Colon (tissue), 2 donors: Measurements from ENCODE around the gene EXOSC10.
"Not testable (repeated sequence)": the region's sequence is repeated elsewhere in the genome, so short reads cannot be mapped to it uniquely, and the experiment has no call there.

Experiments
- FAIRE-seq: peaks from 2 replicates; lab custom pipeline; 2012; peaks lifted over from hg19 to GRCh38; lab: Jason Lieb, UNC
- donor health status: control.
- donor health status: control.

Gene EXOSC10

DNA sequence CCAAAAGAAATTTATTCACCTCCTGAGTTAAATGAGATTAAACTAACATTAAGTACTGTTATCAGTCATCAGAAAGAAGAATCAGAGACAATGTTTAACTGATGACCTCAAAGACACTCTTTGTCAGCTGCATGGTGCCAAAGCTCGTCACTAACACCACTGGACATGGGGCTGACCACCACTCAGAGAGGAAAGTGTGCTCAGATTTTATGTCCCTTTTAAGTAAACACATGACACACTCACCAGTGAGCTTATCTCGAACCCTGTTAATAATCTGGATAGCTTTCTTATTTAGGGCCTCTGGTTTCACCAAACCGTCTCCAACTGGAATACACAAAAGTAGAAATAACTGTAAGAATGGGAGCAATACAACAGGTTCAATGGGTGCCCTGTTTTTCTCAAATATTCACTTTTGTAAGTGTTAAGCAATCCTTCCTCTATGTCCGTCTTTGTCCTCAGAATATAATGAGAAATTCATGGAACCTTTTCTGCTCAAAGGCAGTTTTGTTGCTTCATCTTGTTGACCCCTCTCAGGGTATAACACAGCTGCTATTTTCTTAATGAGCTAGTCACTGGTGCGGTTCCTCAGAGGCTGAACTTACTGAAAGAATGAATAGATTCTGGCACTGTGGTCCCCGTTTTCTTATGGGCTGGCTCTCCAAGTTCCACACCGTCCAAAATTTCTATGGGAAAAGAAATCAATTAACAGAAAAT is 9.5 kb upstream of the EXOSC10 start:
- no peak for FAIRE-seq

DNA sequence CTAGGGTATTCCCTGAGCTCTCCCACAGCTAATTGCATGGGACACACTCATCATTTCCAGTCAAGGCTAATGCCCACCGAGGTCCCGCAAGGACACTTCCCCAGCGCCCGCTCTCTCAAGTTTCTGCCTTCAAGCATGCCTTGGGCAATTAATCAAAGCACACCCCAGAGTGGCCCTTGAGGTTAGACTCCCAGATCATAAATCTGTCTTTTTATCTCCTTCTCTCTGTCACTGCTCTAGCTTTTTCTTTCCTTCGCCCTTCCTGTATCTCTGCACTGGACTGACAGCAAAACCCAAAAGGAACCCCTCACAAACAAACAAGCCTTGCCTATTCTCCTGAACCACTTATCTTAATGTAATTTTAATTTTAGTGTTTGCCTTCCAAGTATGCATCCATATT is 7.9 kb upstream of the EXOSC10 start:
- no peak for FAIRE-seq

- FAIRE-seq = no peak
These were observed 5.9 kb upstream of the EXOSC10 start for GRCh38 chr1:11105586-11105985.

DNA sequence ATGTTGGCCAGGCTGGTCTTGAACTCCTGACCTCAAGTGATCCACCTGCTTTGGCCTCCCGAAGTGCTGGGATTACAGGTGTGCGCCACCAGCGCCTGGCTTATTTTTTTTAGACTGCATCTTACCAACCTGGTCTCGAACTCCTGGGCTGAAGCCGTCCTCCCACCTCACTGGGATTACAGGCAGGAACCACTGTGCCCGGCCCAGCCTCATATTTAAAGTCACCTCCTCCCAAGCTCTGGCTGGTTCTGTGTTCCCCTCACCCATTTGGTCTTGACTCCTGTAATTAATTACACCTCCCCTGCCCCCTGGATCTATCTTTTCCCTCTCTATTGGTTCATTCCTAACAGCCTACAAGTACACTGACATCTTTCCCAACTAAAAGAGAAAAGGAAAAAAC is 1.7 kb upstream of the EXOSC10 start:
- FAIRE-seq = no peak

DNA sequence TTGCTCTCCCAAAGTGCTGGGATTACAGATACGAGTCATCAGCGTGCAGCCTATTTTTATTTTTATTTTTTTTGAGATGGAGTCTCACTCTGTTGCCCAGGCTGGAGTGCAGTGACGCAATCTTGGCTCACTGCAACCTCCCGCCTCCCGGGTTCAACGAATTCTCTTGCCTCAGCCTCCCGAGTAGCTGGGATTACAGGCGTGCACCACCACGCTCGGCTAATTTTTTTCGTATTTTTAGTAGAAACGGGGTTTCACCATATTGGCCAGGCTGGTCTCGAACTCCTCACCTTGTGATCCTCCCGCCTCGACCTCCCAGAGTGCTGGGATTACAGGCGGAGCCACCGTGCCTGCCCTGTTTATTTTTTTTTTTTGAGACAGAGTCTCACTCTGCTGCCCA is 1.1 kb upstream of the EXOSC10 start:
- not testable (repeated sequence) for FAIRE-seq

DNA sequence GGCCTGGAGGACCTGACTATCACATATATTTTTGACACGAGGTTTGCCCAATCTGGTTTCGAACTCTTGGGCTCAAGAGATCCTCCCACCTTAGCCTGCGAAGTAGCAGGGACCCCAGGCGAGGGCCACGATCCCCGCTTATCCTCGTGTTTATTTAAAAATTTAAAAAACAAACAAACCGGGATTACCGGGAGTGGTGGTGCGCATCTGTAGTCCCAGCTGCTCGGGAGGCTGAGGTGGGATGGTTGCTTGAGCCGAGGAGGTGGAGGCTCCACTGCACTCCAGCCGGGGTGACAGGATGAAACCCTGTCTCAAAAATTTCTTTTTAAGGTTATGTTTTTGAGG is 452 bp upstream of the EXOSC10 start:
- FAIRE-seq = no peak

DNA sequence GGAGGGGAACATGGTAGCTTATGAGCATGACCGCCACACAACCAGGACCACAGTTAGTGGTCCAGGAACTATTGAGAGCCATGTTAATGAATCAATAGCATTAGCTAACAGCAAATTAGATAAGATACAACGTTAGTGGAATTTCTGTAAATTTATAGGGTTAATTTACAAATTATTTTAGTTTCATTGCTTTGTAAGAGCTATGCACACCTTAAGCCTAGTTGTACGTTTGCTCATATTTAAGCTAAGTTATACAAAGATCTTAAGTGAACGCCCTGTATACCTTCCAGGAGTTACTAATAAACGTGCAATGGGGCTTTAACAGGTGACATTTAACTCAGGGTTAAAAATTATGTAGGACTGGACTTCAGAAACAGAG is 749 bp downstream of the EXOSC10 start:
- FAIRE-seq = no peak

DNA sequence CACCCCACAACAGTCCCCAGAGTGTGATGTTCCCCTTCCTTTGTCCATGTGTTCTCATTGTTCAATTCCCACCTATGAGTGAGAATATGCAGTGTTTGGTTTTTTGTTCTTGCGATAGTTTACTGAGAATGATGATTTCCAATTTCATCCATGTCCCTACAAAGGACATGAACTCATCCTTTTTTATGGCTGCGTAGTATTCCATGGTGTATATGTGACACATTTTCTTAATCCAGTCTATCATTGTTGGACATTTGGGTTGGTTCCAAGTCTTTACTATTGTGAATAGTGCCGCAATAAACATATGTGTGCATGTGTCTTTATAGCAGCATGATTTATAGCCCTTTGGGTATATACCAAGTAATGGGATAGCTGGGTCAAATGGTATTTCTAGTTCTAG is 15.9 kb downstream of the EXOSC10 start:
- FAIRE-seq = not testable (repeated sequence)

DNA sequence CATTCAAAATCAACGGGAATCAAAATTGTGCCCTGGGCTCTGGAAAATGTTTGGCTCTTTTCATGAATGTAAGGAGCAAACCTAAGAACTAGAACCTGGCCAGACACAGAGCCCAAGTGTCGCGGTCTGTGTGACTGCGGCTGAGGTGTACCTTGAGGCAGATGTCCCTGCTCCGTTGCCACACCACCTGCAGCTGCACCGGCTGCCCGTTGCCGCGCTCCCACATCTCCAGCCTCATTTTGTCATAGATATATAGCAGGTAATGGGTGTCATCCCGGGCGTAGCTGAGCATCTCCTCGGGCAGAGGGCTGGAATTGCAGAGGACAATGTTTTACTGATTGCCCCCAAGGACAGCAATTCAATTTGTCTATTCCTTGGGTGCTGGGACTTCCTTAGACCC is 18.7 kb downstream of the EXOSC10 start:
- FAIRE-seq = no peak

GRCh38 chr1:11078631-11079030 is 21.0 kb downstream of the EXOSC10 start:
- no peak for FAIRE-seq

GRCh38 chr1:11073398-11073797 is 26.3 kb downstream of the EXOSC10 start:
- FAIRE-seq = not testable (repeated sequence)

- FAIRE-seq = no peak
These were observed 27.3 kb downstream of the EXOSC10 start for GRCh38 chr1:11072216-11072917.

GRCh38 chr1:11071463-11072215 is 28.0 kb downstream of the EXOSC10 start:
- FAIRE-seq = no peak

GRCh38 chr1:11070876-11071275 is 28.8 kb downstream of the EXOSC10 start:
- FAIRE-seq = no peak

- no peak for FAIRE-seq
These were observed 30.8 kb downstream of the EXOSC10 start for GRCh38 chr1:11068600-11069473.

GRCh38 chr1:11067716-11068599 is 31.7 kb downstream of the EXOSC10 start:
- no peak for FAIRE-seq

GRCh38 chr1:11065796-11066195 is 33.9 kb downstream of the EXOSC10 start:
- FAIRE-seq = no peak

- no peak for FAIRE-seq
These were observed 34.7 kb downstream of the EXOSC10 start for GRCh38 chr1:11064942-11065341.

- FAIRE-seq = not testable (repeated sequence)
These were observed 35.6 kb downstream of the EXOSC10 start for GRCh38 chr1:11063937-11064537.

GRCh38 chr1:11062965-11063401 is 36.7 kb downstream of the EXOSC10 start:
- FAIRE-seq = no peak
